Measurements from ENCODE around the gene CHFR.
"Not testable (repeated sequence)": the region's sequence is repeated elsewhere in the genome, so short reads cannot be mapped to it uniquely, and the experiment has no call there.

CHFR gene

DNA sequence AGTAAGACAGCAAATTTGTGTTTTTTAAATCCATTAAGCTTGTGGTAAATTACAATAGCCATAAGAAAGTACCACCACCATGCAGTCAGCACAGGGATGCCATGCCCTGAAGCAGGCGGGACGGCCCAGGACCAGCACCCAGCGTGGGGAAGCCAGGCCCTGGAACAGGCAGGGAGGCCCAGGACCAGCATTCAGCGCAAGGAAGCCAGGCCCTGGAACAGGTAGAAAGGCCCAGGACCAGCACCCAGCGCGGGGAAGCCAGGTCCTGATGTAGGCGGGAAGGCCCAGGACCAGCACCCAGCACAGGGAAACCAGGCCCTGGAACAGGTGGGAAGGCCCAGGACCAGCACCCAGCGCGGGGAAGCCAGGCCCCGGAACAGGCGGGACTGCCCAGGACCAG lies 13.2 kb downstream of the CHFR start:
- DNase-seq (ENCODE audit: low spot score) = no peak

DNA sequence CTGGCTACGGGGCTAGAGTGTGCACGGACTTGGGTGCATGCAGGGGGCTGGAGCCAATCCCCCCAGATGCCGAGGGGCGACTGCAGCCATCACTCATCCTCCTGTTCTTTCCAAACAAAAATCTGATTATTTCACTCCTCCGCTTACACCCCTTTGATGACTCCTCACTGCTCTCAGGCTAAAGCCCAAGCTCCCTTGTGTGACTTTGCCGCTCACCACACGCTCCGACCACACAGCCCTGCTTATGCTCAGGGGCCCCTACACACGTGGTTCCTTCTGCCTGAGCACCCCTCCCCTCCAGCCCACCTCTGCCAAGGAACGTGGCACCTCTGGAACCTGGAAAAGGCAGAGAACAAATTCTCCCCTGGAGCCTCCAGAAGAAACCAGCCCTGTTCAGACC lies 13.7 kb downstream of the CHFR start:
- no peak for DNase-seq (ENCODE audit: low spot score)

DNA sequence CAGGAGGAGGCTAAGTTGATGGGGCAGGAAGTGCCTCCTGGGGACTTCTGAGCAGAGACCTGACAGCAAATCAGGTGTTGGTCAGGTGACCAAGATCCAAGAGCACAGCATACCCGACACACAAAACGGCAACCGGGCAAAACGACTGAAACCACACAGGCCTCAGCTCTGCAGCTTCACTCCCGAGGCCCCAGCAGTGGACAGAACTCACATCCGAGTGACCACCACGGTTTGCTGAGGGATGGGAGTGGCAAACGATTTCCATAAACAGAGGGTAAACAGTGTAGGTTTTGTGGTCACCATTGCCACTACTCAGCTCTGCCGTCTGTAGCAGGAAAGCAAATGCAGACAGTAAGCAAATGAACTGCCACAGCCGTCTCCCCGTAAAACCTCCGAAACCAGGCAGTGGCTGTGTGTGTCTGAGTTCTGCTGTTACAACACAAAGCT lies 14.4 kb downstream of the CHFR start:
- no peak for DNase-seq (ENCODE audit: low spot score)

DNA sequence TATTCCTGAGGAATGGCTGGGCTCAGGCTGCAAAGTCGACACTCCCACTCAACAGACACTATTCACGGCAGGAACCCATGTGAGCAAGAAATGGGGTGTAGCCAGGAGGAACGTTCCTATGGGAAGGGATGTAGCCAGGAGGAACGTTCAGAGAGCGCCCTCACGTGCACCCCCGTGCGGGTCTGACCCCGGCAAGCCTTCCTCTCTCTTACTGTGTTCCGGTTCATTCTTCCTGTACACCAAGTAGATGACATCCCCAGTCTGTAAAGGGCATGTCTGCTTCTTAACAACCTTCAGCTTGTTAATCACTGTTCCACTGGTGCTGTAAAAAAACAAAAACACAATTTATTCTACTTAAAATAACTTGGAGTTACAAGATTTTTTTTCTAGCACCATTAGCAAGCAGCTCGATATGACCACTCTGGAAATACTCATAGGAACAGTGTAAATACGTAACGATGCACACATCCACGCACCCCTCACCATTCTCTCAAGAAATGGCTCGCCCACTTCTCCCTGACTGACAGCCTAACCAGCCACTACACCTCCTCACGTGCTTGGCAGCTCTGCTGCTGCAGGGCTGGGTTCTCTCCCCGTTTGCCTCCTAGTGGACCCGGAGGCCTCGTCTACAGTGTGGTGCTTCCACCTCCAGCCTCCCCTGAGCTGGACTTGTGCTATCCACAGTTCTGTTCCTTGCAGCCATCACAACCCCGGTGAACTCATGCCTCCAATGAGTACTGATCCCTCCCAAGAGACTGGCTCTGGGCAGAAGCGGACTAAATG lies 15.1 kb downstream of the CHFR start:
- DNase-seq (ENCODE audit: low spot score) = no peak

DNA sequence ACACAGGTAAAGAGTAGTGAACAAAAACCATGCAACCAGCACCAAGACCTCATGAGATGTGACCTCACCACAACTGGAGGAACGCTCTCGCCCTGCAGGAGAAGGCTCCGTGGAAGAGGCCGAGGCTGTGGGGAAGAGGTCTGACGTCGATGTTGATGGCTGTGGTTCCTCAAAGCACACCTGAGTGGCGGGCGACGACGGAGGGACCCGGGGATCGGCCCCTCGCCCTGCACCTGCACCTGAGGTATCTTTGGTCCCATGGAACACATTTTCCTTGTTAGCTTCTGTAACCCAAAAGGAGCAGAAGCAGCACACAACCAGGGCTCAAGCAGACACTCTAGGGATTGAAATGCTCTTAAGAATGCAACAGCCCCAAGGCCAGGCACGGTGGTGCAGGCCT lies 17.9 kb downstream of the CHFR start:
- DNase-seq (ENCODE audit: low spot score) = no peak

DNA sequence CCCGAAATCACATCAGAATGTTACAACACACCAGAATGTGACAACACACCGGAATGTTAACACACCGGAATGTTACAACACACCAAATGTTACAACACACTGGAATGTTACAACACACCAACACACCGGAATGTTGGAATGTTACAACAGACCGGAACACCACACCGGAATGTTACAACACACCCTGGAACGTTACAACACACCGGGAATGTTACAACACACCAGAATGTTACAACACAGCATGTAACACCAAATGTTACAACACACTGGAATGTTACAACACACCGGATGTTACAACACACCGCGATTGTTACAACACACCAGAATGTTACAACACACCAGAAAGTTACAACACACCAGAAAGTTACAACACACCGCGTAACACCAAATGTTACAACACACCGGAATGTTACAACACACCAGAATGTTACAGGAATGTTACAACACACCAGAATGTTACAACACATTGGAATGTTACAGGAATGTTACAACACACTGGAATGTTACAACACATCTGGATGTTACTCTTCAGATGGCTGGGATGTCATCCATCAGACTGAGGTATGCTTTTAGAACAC lies 21.1 kb downstream of the CHFR start:
- DNase-seq (ENCODE audit: low spot score) = no peak

DNA sequence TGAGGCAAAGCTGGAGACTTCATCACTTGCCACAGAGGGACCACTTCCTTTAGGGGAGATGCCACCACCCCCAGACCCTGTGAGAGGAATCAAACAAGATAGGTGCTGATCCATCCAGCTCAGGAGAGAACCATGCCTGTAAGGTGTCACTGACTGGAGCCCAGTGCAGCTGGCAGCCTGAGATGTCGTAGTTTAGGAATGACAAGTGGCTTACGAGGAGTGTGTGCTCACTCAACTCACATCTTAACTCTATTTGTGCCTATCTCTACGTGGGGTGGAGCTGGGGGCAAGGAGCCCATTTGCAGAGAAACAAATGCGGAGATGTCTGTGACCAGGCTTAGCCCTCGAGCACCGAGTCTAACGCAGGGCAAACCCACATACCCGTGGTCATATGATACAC lies 25.8 kb downstream of the CHFR start:
- no peak for DNase-seq (ENCODE audit: low spot score)

DNA sequence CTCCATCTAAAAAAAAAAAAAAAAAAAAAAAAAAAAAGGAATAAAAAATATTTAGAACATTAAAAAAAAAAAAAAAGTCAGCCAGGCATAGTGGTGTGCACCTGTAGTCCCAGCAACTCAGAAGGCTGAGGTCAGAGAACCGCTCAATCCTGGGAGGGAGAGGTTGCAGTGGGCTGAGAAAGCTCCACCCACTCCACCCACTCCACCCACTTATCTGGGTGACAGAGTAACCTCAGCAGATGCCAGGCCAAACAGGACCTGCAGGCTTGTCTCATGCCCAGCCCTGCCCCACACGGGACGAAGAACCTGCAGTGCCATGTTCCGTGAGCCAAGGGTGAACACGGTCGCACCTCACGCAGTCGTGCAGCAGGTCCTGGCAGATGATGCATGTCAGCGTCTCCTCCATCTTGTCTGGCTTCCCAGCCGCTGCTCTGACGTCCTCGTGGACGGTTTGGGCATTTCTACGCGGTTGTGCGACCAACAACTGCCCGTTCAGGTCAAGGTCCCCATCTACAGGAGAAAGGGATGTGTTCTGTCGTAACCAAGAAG lies 28.6 kb downstream of the CHFR start:
- DNase-seq (ENCODE audit: low spot score) = no peak

DNA sequence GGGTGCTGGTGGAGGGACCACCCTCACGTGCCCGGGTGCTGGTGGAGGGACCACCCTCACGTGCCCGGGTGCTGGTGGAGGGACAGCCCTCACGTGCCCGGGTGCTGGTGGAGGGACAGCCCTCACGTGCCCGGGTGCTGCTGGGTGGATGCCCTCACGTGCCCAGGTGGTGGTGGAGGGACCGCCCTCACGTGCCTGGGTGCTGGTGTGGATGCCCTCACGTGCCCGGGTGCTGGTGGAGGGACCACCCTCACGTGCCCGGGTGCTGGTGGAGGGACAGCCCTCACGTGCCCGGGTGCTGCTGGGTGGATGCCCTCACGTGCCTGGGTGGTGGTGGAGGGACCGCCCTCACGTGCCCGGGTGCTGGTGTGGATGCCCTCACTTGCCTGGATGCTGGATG lies 30.4 kb downstream of the CHFR start:
- DNase-seq (ENCODE audit: low spot score) = not testable (repeated sequence)

DNA sequence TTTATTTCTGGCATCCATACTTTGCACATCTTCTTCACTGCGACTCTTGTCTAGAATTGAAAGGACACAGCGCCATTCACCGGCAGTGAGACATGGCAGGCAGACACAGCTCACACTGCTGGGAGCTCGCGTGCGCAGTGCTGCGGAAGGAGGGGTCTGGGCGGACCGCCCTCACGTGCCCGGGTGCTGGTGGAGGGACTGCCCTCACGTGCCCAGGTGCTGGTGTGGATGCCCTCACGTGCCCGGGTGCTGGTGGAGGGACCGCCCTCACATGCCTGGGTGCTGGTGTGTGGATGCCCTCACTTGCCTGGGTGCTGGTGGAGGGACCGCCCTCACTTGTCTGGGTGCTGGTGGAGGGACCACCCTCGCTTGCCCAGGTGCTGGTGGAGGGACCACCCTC lies 30.8 kb downstream of the CHFR start:
- DNase-seq (ENCODE audit: low spot score) = no peak

DNA sequence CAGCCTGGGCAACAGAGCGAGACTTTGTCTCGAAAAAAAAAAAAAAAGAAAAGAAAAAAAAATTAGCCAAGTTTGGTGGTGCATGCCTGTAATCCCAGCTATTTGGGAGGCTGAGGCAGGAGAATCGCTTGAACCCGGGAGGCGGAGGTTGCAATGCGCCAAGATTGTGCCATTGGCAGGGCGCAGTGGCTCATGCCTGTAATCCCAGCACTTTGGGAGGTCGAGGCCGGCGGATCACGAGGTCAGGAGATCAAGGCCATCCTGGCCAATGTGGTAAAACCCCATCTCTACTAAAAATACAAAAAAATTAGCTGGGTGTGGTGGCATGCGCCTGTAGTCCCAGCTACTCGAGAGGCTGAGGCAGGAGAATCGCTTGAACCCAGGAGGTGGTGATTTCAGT lies 32.2 kb downstream of the CHFR start:
- not testable (repeated sequence) for DNase-seq (ENCODE audit: low spot score)

DNA sequence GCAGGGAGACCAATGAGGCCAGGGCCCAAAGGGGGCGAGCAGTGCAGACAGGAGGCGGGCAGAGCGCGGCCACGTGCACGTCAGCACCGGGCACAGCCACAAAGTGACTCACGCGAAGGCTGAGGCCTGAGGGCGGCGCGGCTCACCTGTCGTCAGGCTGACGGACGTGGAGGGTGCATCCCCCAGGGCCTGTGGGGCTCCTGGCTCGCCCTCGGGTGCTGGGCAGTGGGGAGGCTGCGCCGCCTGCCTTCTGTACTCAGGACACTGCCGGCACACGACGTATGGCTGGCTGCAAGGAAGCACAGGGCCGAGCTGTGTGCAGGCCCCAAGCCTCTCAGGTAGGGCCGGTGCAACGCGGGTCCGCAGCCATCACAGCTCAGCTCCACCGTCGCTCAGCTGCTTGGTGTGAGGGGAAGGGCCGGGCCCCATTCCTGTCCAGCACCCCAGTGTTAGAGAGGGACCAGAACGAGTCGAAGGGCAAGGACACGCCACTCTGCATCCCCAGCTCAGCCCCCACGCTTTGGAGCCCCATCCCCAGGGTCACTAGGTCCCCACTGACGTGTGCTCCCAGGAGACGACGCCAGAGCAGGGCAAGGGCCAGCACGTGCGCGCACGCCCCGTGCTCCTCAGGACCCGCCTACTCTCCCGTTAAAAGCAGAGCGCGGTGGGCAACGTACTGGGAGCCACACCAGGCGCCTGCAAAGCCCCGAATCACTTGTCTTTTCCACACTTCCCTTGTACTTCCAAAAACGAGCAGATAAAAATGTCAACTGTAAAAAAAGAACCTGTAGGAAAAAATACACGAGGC lies 33.9 kb downstream of the CHFR start:
- no peak for DNase-seq (ENCODE audit: low spot score)

DNA sequence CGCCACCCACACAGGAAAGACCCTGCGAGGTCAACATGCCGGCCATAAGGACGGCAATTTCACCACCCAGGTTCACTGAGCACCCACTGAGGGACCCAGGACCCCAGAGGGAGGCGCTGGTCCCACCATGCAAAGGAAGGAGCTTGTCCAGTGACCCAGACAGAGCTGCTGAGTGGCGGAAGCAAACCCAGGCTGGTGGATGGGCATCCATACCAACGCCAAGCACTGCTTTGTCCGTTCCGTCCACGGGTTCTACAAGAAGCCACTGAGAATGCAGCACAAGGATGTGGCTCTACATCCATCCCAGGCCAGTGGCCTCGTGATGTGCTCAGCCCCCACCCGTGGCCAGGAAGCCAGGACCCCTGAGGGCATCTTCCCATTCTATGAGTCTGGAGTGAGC lies 34.9 kb downstream of the CHFR start:
- no peak for DNase-seq (ENCODE audit: low spot score)

DNA sequence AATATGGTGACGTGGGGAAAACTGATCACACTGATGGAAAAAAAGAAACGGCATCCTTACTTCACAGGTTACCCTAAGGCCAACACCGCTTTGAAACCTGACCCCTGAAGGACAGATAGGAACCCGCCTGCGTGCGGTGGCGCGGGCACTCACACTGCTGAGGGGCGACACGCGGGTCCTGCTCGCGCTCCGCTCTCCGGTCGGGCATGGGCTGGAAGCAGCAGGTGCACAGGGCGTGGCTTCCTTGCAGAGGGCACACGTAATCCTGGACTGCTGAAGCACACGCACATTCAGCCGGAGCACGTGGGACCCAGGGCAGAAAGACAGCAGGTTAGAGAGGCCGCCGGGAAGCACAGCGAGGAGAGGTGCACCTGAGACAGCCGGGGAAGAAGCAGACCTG lies 35.9 kb downstream of the CHFR start:
- no peak for DNase-seq (ENCODE audit: low spot score)

DNA sequence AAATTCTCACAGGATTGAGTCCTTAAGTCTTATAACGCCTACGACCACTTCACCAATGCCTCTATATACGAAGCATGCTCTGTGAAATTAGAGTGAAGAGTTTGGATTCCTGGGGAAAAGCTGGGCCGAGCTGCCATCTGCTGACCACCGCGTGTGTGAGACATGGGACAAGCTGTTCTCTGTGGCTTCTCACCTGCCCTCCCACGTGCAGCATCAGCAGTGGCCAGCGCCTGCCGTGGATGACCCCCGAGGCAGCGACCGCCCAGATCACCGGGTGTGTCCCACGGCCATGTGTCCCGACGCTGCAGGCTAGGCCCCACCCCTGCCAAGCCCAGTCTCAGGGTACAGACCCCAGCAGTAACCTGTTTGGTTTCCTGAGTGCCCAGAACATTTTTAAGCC lies 37.1 kb downstream of the CHFR start:
- no peak for DNase-seq (ENCODE audit: low spot score)

DNA sequence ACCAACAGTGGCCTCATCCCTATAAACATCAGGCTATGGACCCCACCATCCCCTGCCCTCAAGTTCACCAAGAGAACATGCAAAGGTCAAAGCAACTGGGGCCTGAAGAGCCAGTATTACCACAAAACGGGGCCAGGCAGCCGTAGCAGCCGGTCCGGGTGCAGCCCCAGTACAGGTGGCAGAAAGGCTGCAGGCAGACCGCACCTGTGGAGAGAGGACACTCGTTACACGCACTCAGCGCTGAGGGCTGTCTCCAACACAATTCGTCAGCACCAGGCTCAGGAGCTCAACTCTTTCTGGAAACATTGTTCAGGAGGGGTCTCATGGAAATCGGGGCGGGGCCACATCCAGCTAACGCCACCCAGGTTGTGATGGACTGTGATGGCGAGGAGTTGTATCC lies 38.9 kb downstream of the CHFR start:
- DNase-seq (ENCODE audit: low spot score) = no peak

DNA sequence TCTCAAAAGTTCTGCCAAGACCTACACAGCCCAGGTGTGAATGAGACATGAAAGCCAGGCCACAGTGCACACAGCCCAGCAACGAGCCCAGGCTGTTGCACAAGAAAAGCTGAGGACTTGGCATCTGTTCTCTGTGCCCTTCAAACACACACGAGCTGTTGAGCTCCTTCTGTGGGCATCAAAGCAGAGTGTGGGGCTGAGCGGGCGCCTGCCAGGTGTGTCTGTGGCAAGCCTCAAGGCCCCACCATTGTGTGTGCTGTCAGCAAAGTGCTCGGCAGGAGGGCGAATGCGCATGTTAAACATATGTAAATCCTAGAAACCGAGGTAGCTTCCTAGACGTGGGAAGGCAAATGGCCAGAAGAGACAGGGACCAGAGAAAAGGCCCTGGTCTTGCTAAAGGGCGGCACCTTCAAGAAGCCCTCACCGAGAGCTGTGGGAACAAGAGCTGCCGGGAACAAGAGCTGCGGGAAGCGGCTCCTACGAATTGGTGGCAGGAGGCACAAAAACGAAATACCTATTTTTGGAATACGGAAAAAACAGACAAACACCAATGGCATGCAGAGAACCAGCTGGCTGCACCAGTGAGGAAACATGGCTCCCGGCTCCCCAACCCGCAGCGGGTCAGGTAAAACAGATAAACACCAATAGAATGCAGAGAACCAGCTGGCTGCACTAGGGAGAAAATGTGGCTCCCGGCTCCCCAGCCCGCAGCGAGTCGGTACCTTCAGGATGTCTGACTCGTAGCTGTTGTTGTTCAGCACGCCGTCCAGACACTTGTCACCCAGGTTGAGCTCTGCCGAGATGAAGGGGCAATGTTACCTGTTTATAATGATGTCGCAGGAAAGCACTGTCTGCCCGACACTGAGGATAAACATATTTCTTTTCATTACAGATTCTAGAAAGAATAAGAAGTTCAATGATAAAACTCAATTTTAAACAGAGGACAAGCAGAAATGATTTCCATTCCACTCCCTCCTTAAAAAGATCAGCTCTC lies 39.7 kb downstream of the CHFR start:
- no peak for DNase-seq (ENCODE audit: low spot score)

DNA sequence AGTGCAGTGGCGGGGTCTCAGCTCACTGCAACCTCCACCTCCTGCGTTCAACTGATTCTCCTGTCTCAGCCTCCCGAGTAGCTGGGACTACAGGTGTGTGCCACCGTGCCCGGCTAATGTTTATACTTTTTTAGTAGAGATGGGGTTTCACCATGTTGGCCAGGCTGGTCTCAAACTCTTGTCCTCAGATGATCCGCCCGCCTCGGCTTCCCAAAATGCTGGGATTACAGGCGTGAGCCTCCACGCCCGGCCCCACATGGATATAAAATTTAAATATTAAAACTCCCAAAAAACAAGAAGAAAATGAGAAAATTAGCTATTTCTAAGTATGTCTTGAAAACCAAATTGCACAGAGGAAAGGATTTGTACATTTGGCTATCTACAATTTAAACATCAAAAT lies 42.7 kb downstream of the CHFR start:
- DNase-seq (ENCODE audit: low spot score) = not testable (repeated sequence)

DNA sequence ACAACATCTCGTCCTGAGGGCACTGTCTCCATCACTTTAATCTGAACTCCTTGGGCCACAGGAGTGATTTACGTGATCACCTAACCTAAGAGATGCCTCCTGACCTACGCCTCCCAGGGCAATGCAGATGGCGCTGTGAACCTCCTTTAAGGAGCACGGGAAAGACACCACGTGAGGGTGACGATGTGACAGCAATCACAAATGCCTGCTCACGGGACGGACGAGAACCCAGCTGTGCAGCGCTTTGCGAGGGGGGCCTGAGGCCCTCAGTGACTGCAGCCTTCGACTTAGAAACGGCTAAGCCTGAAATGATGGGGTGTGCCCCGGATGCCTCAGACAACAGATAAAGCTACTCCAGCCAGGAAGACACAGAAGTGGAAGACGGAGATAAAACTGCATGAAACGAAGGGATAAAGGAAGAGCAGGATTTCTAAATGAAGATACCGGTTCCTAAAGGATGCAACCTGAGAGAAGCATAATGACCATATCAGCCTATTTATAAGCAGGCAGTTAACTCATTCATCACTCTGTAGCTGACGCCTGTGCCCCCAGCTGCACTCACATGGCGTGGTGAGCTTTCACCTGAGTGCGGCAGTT lies 44.9 kb downstream of the CHFR start:
- no peak for DNase-seq (ENCODE audit: low spot score)

DNA sequence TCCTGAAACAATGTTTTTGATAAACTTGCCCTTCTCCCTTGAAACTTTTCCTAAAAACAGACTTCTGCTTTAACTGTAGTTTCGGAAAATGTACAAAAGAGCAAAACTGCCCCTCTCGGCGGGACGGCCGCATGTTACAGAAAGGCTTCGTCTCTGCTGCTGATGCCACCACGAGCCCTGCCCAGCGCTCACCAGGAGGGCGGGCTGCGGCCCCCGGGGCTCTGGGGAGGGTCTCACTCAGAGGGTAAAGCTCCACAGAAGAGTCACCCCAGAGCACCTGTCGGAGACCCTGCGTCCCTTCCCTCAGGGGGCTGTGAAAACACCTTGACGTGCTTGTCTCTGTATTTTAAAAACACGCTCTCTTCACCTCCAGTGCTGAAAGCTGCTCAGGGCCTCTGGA lies 46.3 kb downstream of the CHFR start:
- no peak for DNase-seq (ENCODE audit: low spot score)

DNA sequence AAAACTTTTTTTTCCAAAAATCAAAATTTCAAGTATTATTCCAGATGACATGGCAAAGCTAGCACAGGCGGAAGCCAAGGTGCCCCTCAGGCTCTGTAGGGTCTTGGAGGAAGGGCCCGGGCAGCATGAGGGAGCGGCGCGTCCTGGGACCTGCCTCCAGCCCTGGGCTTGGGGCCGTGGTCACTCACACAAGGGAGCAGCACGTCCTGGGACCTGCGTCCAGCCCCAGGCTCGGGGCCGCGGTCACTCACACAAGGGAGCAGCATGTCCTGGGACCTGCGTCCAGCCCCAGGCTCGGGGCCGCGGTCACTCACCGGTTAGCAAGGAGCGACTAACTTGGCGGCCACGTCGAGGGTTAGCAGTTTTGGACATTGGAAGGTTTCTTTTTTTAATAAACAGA lies 46.9 kb downstream of the CHFR start:
- DNase-seq (ENCODE audit: low spot score) = no peak

Measured in SK-N-DZ (cell line).